Astrocyte of the spinal cord (primary cell): ENCODE data around the gene ZNF132.
"Not testable (repeated sequence)": the region's sequence is repeated elsewhere in the genome, so short reads cannot be mapped to it uniquely, and the experiment has no call there.

Experiments
- DNase-seq: peaks from one replicate; pipeline ENCODE4 v3.0.0; 2011; ENCODE audit warnings: low read depth, low spot score
- H3K4me3 ChIP-seq: 2 replicates; pipeline ENCODE4 v1.5.1; 2011; ENCODE audit warnings: low read depth, mild to moderate bottlenecking, low read length, moderate library complexity
- CTCF ChIP-seq: IDR thresholded peaks from 2 replicates; pipeline ENCODE4 v1.5.1; 2012; ENCODE audit warnings: low read depth, mild to moderate bottlenecking, low read length, inconsistent platforms
- in situ Hi-C: cut with HindIII; loops from 2 replicates; pipeline ENCODE4 v1.10.0; 2017; ENCODE audit warnings: low sequenced_read_pairs

Gene ZNF132

GRCh38 chr19:58453743-58454142 lies 13.8 kb upstream of the ZNF132 start:
- TF ChIP-seq CTCF = no peak
- no peak overlapping the region for H3K4me3 ChIP-seq
- in situ Hi-C loops = no loop called here
- no peak for DNase-seq

- in situ Hi-C loops = no loop called here
- peak; percentile 94 for DNase-seq
- TF ChIP-seq CTCF = no peak
- H3K4me3 ChIP-seq = peak within 1 kb of the TSS; percentile 63
Measured at GRCh38 chr19:58451358-58452101, 11.6 kb upstream of the ZNF132 start, which contains the start of gene ZNF324B. ZNF324B (plus strand) TSS chr19:58451622; CDS start chr19:58453702, 2,080 bp downstream.

GRCh38 chr19:58450856-58451357 lies 11.0 kb upstream of the ZNF132 start:
- no peak for DNase-seq
- in situ Hi-C loops = no loop called here
- H3K4me3 ChIP-seq = peak overlapping the region; percentile 63
- TF ChIP-seq CTCF = no peak

GRCh38 chr19:58449980-58450379 lies 10.0 kb upstream of the ZNF132 start:
- in situ Hi-C loops, H3K4me3 ChIP-seq, DNase-seq: not testable (repeated sequence)

GRCh38 chr19:58448860-58449259 lies 8.9 kb upstream of the ZNF132 start:
- in situ Hi-C loops, H3K4me3 ChIP-seq, DNase-seq: not testable (repeated sequence)

- H3K4me3 ChIP-seq, in situ Hi-C loops, DNase-seq: not testable (repeated sequence)
Measured at GRCh38 chr19:58442986-58443385, 3.0 kb upstream of the ZNF132 start.

GRCh38 chr19:58440556-58440955 lies 603 bp upstream of the ZNF132 start:
- no peak for TF ChIP-seq CTCF
- in situ Hi-C loops = no loop called here
- H3K4me3 ChIP-seq = peak overlapping the region; percentile 71
- no peak for DNase-seq

GRCh38 chr19:58434217-58434616 lies 5.7 kb downstream of the ZNF132 start:
- in situ Hi-C loops = no loop called here
- H3K4me3 ChIP-seq = no peak overlapping the region
- no peak for TF ChIP-seq CTCF
- no peak for DNase-seq
